ENCODE data around the gene PRIM1. TPM values are rescaled to one million over a fixed set of nuclear protein-coding genes. Genes with fewer than 3 reads are reported as not detected.
A peak's percentile ranks its signal among the peaks of the same experiment; 100 is the strongest.

PRIM1 gene
- total and polyA plus RNA-seq, 2 of the 13 experiments (the other 11 are each of a cell fraction or from before 2014, with no cell fraction given), result 30.0 to 47.3 TPM

DNA sequence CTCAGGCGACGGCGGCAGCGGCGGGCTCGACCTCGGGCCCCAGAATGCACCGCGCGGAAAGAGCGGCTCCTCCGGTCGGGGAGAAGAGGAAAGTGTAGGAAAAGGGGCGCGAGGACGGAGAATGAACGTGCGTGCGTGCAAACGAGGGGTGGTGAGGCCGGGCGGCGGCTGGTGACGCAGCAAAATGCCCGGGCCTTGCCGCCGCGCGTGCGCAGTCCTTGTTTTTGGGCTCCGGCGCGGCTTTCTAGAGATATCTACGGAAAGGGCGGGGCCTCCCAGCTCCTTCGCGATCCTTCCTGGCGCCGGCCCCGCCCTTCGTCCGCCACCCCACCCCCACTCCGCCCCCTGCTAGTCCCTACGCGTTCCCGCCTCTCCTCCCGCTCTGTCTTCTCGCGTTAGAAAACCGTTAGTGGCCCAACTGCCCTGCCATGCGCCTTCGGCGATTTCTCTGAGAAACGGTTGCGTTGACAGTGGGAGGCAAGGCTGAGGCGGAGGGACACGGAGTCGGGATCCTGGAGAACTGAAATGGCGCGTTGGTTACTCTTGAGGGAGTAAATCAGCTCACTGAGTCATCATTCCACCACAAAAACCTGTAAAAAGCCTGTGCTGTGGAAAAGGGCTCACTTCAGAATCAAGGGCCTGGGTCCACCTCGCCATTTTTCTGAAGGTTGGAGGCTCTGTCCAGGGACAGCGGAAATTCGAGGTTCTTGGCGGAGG, 63.8 kb downstream of the PRIM1 start, which contains the start of gene PTGES3 (continued):
- TF ChIP-seq, protein P1, sequence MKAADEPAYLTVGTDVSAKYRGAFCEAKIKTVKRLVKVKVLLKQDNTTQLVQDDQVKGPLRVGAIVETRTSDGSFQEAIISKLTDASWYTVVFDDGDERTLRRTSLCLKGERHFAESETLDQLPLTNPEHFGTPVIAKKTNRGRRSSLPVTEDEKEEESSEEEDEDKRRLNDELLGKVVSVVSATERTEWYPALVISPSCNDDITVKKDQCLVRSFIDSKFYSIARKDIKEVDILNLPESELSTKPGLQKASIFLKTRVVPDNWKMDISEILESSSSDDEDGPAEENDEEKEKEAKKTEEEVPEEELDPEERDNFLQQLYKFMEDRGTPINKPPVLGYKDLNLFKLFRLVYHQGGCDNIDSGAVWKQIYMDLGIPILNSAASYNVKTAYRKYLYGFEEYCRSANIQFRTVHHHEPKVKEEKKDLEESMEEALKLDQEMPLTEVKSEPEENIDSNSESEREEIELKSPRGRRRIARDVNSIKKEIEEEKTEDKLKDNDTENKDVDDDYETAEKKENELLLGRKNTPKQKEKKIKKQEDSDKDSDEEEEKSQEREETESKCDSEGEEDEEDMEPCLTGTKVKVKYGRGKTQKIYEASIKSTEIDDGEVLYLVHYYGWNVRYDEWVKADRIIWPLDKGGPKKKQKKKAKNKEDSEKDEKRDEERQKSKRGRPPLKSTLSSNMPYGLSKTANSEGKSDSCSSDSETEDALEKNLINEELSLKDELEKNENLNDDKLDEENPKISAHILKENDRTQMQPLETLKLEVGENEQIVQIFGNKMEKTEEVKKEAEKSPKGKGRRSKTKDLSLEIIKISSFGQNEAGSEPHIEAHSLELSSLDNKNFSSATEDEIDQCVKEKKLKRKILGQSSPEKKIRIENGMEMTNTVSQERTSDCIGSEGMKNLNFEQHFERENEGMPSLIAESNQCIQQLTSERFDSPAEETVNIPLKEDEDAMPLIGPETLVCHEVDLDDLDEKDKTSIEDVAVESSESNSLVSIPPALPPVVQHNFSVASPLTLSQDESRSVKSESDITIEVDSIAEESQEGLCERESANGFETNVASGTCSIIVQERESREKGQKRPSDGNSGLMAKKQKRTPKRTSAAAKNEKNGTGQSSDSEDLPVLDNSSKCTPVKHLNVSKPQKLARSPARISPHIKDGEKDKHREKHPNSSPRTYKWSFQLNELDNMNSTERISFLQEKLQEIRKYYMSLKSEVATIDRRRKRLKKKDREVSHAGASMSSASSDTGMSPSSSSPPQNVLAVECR (CRISPR knock-in tag; IDR thresholded peaks at IDR 0.05; ENCODE audit: borderline replicate concordance), result peak; percentile 88
- TF ChIP-seq ZFAT (CRISPR knock-in tag; conservative IDR thresholded peaks at IDR 0.05), result no peak
- TF ChIP-seq, protein P2, sequence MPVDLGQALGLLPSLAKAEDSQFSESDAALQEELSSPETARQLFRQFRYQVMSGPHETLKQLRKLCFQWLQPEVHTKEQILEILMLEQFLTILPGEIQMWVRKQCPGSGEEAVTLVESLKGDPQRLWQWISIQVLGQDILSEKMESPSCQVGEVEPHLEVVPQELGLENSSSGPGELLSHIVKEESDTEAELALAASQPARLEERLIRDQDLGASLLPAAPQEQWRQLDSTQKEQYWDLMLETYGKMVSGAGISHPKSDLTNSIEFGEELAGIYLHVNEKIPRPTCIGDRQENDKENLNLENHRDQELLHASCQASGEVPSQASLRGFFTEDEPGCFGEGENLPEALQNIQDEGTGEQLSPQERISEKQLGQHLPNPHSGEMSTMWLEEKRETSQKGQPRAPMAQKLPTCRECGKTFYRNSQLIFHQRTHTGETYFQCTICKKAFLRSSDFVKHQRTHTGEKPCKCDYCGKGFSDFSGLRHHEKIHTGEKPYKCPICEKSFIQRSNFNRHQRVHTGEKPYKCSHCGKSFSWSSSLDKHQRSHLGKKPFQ (CRISPR knock-in tag; IDR thresholded peaks at IDR 0.05; ENCODE audit: insufficient replicate concordance), result peak; percentile 93
- TF ChIP-seq ZFP36L2 (CRISPR knock-in tag; IDR thresholded peaks at IDR 0.05), result no peak; the same call in 1 of the 2 replicates
- no peak for TF ChIP-seq ZNF589 (CRISPR knock-in tag; conservative IDR thresholded peaks at IDR 0.05)
- peak; percentile 95 for TF ChIP-seq ZNF430 (CRISPR knock-in tag; IDR thresholded peaks at IDR 0.05)
- peak; percentile 15 for TF ChIP-seq JARID2 (CRISPR knock-in tag; IDR thresholded peaks at IDR 0.05; ENCODE audit: insufficient replicate concordance)
- TF ChIP-seq ZNF567 (CRISPR knock-in tag; IDR thresholded peaks at IDR 0.05; ENCODE audit: borderline replicate concordance), result no peak
- 0 out of 2 replicates have a peak, but pooled peaks have one; percentile 24 for TF ChIP-seq REXO4 (CRISPR knock-in tag; IDR thresholded peaks at IDR 0.05; ENCODE audit: borderline replicate concordance)
- no peak for TF ChIP-seq PAWR (CRISPR knock-in tag; IDR thresholded peaks at IDR 0.05; ENCODE audit: borderline replicate concordance)
- peak; percentile 69; the same call in 1 of the 2 replicates for TF ChIP-seq PHF21A (CRISPR knock-in tag; IDR thresholded peaks at IDR 0.05)
- TF ChIP-seq, protein P3, sequence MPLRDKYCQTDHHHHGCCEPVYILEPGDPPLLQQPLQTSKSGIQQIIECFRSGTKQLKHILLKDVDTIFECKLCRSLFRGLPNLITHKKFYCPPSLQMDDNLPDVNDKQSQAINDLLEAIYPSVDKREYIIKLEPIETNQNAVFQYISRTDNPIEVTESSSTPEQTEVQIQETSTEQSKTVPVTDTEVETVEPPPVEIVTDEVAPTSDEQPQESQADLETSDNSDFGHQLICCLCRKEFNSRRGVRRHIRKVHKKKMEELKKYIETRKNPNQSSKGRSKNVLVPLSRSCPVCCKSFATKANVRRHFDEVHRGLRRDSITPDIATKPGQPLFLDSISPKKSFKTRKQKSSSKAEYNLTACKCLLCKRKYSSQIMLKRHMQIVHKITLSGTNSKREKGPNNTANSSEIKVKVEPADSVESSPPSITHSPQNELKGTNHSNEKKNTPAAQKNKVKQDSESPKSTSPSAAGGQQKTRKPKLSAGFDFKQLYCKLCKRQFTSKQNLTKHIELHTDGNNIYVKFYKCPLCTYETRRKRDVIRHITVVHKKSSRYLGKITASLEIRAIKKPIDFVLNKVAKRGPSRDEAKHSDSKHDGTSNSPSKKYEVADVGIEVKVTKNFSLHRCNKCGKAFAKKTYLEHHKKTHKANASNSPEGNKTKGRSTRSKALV (CRISPR knock-in tag; IDR thresholded peaks at IDR 0.05), result peak; percentile 90; the same call in 1 of the 2 replicates
- TF ChIP-seq, protein P4, sequence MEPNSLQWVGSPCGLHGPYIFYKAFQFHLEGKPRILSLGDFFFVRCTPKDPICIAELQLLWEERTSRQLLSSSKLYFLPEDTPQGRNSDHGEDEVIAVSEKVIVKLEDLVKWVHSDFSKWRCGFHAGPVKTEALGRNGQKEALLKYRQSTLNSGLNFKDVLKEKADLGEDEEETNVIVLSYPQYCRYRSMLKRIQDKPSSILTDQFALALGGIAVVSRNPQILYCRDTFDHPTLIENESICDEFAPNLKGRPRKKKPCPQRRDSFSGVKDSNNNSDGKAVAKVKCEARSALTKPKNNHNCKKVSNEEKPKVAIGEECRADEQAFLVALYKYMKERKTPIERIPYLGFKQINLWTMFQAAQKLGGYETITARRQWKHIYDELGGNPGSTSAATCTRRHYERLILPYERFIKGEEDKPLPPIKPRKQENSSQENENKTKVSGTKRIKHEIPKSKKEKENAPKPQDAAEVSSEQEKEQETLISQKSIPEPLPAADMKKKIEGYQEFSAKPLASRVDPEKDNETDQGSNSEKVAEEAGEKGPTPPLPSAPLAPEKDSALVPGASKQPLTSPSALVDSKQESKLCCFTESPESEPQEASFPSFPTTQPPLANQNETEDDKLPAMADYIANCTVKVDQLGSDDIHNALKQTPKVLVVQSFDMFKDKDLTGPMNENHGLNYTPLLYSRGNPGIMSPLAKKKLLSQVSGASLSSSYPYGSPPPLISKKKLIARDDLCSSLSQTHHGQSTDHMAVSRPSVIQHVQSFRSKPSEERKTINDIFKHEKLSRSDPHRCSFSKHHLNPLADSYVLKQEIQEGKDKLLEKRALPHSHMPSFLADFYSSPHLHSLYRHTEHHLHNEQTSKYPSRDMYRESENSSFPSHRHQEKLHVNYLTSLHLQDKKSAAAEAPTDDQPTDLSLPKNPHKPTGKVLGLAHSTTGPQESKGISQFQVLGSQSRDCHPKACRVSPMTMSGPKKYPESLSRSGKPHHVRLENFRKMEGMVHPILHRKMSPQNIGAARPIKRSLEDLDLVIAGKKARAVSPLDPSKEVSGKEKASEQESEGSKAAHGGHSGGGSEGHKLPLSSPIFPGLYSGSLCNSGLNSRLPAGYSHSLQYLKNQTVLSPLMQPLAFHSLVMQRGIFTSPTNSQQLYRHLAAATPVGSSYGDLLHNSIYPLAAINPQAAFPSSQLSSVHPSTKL (CRISPR knock-in tag; IDR thresholded peaks at IDR 0.05), result peak; percentile 70
- peak; percentile 98 for TF ChIP-seq ZSCAN30 (CRISPR knock-in tag; IDR thresholded peaks at IDR 0.05)
- TF ChIP-seq ZNF282 (IDR thresholded peaks at IDR 0.05; ENCODE audit: partially characterized antibody), result no peak
- TF ChIP-seq HMG20B (CRISPR knock-in tag; conservative IDR thresholded peaks at IDR 0.05), result peak; percentile 21; the same call in 1 of the 2 replicates
- peak; percentile 53; the same call in 1 of the 2 replicates for TF ChIP-seq SATB2 (CRISPR knock-in tag; IDR thresholded peaks at IDR 0.05)
